NCI-H2029 treated with DMSO at 0.1 percent for 48 hours (cell line): Measurements from ENCODE around the gene TRIM26.
A peak's percentile ranks its signal among the peaks of the same experiment; 100 is the strongest.
"Not testable (repeated sequence)": the region's sequence is repeated elsewhere in the genome, so short reads cannot be mapped to it uniquely, and the experiment has no call there.

Experiments used
- DNase-seq: peaks from one replicate; lab custom pipeline; 2025; lab: John Stamatoyannopoulos, UW

TRIM26 gene

GRCh38 chr6:30171677-30172471 is 41.3 kb downstream of the TRIM26 start:
- no peak for DNase-seq

GRCh38 chr6:30169658-30170614 is 43.3 kb downstream of the TRIM26 start:
- peak; percentile 33 for DNase-seq

- no peak for DNase-seq
Observed at GRCh38 chr6:30168741-30169140, 44.5 kb downstream of the TRIM26 start.

GRCh38 chr6:30167101-30167500 is 46.1 kb downstream of the TRIM26 start:
- DNase-seq, result no peak

- not testable (repeated sequence) for DNase-seq
Observed at GRCh38 chr6:30165238-30165637, 48.0 kb downstream of the TRIM26 start.

- no peak for DNase-seq
Observed at GRCh38 chr6:30164714-30165113, 48.5 kb downstream of the TRIM26 start.

GRCh38 chr6:30163918-30164654 is 49.1 kb downstream of the TRIM26 start:
- no peak for DNase-seq

- no peak for DNase-seq
Observed at GRCh38 chr6:30163090-30163917, 49.9 kb downstream of the TRIM26 start, which contains the start of gene TRIM15. TSS of gene TRIM15 (plus strand) at chr6:30163546. CDS start at chr6:30163685, 139 bp downstream.

GRCh38 chr6:30162265-30163089 is 50.7 kb downstream of the TRIM26 start:
- DNase-seq, result no peak

GRCh38 chr6:30160785-30161531 is 52.2 kb downstream of the TRIM26 start, which contains the start of gene TRIM10:
TSS of gene TRIM10 (minus strand) at chr6:30161211. CDS start at chr6:30160858, 353 bp downstream.
- DNase-seq, result no peak

GRCh38 chr6:30160008-30160784 is 53.0 kb downstream of the TRIM26 start:
- no peak for DNase-seq

GRCh38 chr6:30158475-30159040 is 54.6 kb downstream of the TRIM26 start:
- no peak for DNase-seq

GRCh38 chr6:30157999-30158398 is 55.2 kb downstream of the TRIM26 start:
- DNase-seq, result no peak

GRCh38 chr6:30157581-30157980 is 55.6 kb downstream of the TRIM26 start:
- DNase-seq, result no peak

- no peak for DNase-seq
Observed at GRCh38 chr6:30156774-30157173, 56.4 kb downstream of the TRIM26 start.

- DNase-seq, result no peak
Observed at GRCh38 chr6:30156262-30156599, 57.0 kb downstream of the TRIM26 start.

- no peak for DNase-seq
Observed at GRCh38 chr6:30155520-30156261, 57.5 kb downstream of the TRIM26 start.
